NCI-H128 (cell line): ENCODE results near the gene KCNIP1.

Source experiments
- DNase-seq: peaks from one replicate; lab custom pipeline; 2025; ENCODE audit not compliant: unreplicated experiment; lab: John Stamatoyannopoulos, UW

Gene KCNIP1

GRCh38 chr5:170638454-170639220 is 134.8 kb downstream of the KCNIP1 start:
- DNase-seq, result peak; percentile 48

DNA sequence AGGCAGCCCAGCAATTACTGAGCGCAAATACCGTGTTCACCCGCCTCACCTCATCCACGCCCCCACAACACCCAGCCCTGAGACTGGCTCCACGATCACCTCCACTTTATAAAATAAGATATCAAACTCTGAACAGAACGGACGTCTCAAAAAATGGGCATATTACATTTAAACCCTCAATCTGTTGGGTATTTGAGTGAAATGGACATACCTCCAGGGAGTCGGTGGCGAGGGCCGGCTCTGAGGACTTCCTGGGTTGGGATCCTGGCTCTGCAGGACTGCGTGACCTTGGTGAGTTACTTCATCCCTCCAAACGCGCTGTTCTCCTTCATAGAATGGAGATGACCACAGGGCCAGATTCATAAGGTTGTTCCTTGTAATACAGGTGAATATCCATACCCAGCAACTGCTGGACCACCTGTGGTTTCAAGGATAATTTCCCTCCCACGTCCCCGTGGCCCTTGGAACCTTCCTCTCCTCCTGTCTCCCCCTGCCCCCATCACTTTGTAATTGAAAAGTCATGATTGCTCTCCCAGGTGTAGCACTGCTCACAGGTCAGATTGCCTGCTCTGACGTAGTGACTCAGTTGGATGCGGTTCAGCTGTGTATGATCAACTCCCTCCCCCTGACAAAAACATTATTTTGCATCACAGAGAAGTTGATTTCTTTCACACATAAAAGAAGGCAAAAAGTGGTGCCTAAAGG is 135.6 kb downstream of the KCNIP1 start:
- DNase-seq, result no peak

DNA sequence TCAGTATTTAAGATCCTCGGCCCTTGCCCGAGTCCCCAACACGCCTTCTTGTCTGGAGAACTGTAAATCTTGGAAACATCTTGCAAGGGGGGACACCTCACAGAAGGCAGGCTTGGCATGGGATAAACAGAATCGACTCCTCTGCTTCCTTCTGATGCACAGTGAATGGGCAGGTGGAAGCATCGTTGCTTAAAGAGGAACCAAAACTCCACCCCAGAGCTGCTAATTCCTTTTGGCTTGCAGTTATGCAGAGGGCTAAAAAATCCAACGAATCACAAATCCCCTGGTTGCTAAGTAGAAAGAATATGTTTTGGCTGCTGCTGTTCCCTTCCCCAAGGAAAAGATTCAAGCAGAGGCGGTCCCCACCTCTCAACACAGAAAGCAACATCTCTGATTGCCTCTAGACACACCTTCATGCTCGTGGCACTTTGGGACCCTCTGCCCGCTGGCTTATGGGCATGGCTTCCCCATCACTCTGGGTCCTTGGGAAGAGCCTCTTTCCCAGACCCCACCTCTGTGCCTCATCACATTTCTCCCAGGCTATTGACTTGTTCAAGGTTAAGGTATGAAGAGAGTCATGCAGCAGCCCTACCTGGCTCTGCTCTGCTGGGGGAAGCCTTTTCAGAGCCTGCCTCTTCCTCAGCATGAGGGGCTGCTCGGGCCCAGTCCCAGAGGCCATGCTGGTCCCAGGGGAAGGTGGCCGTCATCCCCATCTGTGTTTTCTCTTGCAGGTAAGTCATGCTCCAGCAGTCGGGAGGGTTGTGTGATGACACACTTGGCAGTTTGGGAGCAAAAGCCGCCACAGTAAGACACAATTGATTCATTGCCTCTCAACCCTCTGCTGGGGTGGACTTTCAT is 137.1 kb downstream of the KCNIP1 start:
- DNase-seq, result no peak

DNA sequence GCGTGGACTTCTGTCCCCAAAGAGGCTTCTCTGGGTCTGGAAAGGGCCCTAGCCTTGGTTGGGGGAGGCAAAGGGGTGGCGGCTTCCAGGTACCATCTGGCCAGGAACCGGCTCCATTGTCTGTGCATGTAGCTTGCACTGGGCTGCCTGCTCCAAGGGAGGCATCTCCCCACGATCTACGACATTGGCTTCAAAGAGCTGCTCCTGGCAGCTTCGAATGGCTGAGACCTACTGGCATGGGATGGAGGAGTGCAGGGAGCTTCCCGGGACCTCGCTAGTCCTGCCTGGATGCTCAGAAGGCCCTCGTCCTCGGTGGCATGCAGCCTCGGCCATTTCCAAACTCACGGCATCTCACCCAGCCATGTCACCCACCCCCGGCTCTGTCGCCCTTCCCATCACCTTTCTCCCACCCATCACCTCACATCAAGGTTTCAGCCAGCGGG is 137.8 kb downstream of the KCNIP1 start:
- DNase-seq, result no peak

DNA sequence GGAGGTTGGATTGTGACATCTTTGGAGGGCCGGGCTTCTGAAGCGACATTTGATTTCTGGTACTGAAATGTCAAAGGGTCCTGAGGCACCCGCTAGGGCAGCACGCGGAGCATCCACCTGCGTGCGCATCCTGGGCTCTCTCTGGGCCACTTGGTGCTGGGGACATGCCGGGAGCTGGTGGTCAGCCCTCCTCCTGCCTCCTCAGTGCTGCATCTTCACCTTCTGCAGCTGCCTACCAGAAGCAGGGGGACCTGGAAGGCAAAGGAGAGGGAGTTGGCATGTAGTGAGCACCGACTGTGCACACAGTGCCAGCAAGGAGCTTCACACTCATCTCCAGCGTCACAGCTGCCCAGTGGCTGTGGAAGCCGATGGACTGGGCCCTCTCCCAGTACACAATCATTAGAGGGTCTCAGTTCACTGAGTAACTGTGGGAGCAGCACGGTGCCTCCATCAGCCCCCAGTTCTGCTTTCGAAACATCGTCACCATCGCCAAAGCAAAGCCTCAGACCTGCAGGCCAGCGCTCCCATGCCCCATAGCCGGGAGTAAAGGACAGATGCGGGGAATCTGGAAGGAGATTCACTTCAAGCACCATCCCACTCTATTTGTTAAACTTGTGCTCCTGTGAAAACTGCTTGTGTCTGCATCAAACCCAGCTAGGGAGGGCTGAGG is 138.4 kb downstream of the KCNIP1 start:
- DNase-seq, result no peak

DNA sequence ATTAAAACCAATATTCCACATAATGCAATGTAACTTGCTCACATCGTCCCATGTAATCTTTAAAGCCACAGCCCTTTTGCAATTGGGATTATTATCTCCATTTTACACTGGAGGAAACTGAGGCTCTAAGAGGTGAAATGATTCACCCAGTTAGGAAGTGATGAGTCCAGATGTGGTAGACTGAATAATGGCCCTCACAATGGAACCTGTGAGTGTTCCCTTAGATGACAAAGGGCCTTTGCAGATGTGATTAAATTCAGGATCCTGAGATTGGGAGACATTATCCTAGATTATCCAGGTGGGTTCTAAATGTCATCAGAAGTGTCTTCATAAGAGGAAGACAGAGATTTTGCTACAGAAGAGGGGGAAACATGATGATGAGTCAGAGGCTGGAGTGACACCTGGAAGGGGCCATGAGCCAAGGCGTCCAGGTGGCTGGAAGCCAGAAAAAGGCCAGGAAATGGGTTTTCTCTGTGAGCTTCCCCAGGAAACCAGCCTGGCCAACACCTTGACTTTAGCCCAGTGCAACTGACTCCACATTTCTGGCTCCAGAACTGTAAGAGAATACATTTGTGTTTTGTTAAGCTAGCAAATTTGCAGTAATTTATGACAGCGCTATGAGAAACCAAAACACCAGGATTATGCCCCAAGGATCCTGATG is 139.1 kb downstream of the KCNIP1 start:
- DNase-seq, result no peak

- DNase-seq, result no peak
These were observed 139.8 kb downstream of the KCNIP1 start for GRCh38 chr5:170643591-170643990.

DNA sequence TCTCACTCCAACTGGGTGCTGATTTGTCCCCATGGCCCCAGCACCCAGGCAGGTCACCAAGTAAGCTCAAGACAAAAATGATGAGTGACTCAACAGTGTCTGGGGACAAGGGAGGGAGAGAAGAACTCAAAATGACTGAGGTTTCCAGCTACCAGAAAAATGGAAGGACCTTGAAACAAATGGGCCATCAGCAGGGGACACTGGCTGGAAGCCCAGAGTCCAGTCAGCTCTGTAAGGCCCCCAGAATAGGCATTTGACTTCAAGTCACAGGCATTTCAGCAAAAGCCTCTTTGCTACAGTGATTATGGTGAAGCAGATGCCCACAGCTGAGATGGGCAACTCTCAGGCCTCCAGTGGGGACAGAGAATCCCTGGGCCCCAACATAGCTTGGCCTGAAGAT is 140.7 kb downstream of the KCNIP1 start:
- DNase-seq, result no peak

DNA sequence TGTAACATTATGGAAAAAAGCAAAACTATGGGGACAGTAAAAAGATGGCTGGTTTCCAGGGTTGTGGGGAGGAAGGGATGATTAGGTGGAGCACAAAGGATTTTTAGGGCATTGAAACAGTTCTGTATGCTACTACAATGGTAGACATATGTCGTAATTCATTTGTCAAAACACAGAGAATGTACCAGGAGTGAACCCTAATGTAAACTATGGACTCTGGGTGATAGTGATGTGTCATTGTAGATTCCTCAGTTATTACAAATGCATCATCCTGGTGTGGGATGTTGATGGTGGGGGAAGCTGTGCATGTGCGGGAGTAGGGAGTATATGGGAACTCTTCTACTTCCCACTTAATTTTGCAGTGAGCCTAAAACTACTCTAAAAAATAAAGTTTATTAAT is 144.7 kb downstream of the KCNIP1 start:
- DNase-seq, result no peak

- DNase-seq, result no peak
These were observed 147.0 kb downstream of the KCNIP1 start for GRCh38 chr5:170650850-170651249.

- DNase-seq, result no peak
These were observed 147.9 kb downstream of the KCNIP1 start for GRCh38 chr5:170651604-170652277.

DNA sequence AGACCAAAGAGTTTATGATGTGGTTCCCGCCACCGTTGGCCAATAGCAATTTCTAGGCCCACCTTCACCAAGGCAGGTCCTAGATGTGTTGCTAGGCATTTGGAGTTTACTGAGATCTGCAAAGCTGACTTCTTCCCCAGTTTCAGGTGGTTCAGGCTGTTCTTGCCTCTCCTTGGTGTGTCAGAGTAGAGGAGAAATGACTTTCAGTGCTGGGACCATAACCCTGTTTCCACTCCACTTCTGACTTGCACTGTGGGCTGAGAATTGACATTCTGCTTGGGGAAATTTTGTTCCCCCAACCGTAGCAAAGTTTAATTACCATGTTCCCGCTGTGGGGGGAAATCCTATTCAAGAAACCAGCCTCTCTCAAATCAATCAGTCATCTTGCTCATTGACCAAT is 151.7 kb downstream of the KCNIP1 start:
- DNase-seq, result no peak

DNA sequence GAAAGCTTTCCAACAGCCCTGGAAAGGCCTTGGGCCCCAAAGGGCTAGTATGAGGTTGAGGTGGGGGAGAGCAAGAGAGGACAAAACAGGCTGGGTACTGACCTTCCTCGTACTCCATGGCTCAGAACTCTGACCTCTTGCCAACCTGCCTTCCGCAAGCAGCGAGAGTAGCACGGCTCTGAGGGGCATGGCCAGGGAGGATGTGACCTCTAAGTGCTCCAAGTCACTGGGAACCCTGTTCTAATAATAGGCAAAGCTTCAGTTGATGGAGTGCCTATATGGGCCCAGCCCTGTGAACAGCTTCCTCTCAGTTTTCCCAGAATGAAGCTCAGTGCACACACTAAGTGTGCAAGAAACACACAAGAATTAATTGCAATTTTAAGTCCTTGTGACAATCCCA is 152.1 kb downstream of the KCNIP1 start:
- DNase-seq, result no peak

GRCh38 chr5:170656346-170656745 is 152.5 kb downstream of the KCNIP1 start:
- DNase-seq, result no peak

GRCh38 chr5:170660531-170660930 is 156.7 kb downstream of the KCNIP1 start:
- DNase-seq, result no peak

DNA sequence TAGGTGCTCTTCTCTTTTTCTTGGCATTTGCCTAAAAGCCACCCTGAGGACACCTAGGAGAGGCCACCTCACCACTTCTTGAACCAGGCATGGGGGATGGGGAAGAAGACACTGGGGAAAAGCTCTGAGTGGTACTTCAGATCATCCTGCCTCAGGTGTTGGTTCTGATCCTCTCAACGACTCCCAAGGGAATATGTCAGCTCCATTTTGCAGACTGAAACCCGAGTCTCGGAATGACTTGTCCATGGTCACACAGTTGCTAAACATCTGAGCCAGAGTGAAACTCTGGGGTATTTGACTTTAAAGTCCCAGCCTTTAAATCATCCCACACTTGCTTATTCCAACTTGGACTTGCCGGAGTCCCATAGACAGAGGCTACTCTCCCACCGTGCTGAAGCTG is 159.1 kb downstream of the KCNIP1 start:
- DNase-seq, result no peak

- DNase-seq, result no peak
These were observed 175.0 kb downstream of the KCNIP1 start for GRCh38 chr5:170678811-170679210.

DNA sequence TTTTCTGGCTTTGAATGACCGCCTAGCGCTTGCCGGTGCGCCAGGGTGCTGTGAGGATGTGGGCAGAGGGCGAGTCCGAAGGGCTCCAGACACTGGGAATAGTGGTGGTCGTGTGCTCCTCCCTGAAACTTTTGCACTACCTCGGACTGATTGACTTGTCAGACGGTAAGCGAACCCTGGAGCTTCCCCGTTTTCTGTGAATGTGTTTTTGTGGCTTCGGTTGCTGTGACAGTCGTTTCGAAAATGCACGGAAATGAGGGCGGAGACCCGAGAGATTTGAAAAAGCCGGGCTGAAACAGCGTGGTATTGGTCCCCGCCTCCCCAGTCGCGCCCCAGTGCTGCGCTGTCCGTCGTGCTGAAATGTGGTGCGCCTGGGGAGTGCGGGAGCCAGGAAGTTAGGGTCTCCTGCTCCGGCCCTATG is 177.2 kb downstream of the KCNIP1 start:
- no peak for DNase-seq

GRCh38 chr5:170691657-170692056 is 187.8 kb downstream of the KCNIP1 start:
- no peak for DNase-seq

GRCh38 chr5:170693701-170694100 is 189.9 kb downstream of the KCNIP1 start:
- DNase-seq, result no peak
